GM12892 (cell line): ENCODE data around the gene PCDHB5.
"Not testable (repeated sequence)": the region's sequence is repeated elsewhere in the genome, so short reads cannot be mapped to it uniquely, and the experiment has no call there.

Experiments used
- POLR2A ChIP-seq: IDR thresholded peaks from 2 replicates; pipeline ENCODE4 v1.6.1; 2011; ENCODE audit warnings: low read depth, low read length, control low read depth
- POLR2AphosphoS5 ChIP-seq: IDR thresholded peaks from 2 replicates; pipeline ENCODE4 v1.6.1; 2011; ENCODE audit warnings: low read depth, low read length, control low read depth

- not testable (repeated sequence) for TF ChIP-seq POLR2A, POLR2AphosphoS5
Measured at GRCh38 chr5:141157901-141158300, 22.9 kb downstream of the PCDHB5 start.
